ENCODE data around the gene AUTS2. TPM values are rescaled to one million over a fixed set of nuclear protein-coding genes. Genes with fewer than 3 reads are reported as not detected.

The AUTS2 gene
- total RNA-seq, 2 experiments from 2014 or later: 15.2 to 16.3 TPM

DNA sequence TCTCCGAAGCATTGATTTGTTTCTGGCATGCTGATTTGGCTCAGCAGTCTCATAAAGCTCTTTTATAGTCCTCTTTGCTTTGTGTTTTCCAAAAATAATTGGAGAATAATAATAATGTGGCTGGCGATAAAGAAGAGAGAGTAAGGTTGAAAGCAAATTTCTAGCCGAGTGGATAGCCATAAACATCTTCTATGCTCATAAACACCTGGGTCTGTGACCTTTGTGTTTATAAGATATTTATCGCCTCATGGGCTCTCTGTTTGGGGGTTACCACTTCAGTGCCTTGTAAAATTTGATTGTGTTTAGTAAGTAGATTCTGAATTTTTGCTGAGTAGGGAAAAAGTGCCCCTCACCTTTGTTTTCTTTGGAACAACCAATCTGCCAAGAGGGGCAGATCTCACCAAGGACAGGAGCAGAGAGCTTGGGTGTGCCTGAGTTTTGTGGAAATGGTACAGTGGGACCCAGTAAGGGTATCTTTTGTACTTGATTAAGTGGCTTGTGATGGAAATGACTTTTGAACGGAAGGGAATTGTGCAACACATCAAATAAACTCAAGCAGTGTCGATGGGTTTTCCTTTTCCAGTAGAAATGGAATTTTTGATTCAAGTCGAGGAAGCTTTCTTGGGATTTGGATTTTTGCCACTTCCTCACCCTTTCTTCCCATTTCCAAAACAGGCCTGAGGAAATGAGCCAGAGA lies 220.5 kb downstream of the AUTS2 start:
- Mint-ChIP-seq H3K4me3 (no peak overlapping the region), H3K9me3 (ENCODE audit: insufficient read depth) (no peaks in the 10 kb centered on the region), H3K4me1 (ENCODE audit: low read depth) (peaks cover 4% of the 10 kb centered on the region), H3K36me3 (ENCODE audit: low read depth) (no peaks in the 10 kb centered on the region), H3K27me3 (ENCODE audit: low read depth) (peaks cover 7% of the 10 kb centered on the region), H3K27ac (no peak overlapping the region)
- ATAC-seq (no peak), DNase-seq (no peak)
- ChIA-PET POLR2A (no interaction called here), CTCF (no interaction called here)

DNA sequence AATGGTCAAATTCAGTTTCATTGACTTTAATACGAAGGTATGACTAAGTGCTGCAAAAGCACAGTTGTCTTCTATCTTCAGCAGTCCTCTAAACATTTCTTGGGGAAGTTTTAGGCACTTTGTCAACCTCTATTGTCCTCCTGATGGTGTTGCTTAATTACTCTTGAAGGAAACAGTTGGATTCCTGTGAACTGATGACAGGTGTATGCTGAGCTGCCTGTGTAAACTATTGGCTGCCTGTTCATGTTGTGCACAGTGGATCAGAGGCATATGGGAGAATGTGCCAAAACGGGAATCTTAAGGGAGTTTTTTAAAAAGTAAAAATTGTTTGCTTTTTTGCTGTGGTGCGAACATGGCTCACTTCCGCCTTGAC lies 221.0 kb downstream of the AUTS2 start:
- Mint-ChIP-seq H3K27me3 (ENCODE audit: low read depth) (peaks cover 7% of the 10 kb centered on the region), H3K27ac (no peak overlapping the region), H3K36me3 (ENCODE audit: low read depth) (no peaks in the 10 kb centered on the region), H3K9me3 (ENCODE audit: insufficient read depth) (no peaks in the 10 kb centered on the region), H3K4me1 (ENCODE audit: low read depth) (peaks cover 5% of the 10 kb centered on the region), H3K4me3 (no peak overlapping the region)
- ChIA-PET CTCF (no interaction called here), POLR2A (no interaction called here)
- ATAC-seq: no peak
- no peak for DNase-seq

DNA sequence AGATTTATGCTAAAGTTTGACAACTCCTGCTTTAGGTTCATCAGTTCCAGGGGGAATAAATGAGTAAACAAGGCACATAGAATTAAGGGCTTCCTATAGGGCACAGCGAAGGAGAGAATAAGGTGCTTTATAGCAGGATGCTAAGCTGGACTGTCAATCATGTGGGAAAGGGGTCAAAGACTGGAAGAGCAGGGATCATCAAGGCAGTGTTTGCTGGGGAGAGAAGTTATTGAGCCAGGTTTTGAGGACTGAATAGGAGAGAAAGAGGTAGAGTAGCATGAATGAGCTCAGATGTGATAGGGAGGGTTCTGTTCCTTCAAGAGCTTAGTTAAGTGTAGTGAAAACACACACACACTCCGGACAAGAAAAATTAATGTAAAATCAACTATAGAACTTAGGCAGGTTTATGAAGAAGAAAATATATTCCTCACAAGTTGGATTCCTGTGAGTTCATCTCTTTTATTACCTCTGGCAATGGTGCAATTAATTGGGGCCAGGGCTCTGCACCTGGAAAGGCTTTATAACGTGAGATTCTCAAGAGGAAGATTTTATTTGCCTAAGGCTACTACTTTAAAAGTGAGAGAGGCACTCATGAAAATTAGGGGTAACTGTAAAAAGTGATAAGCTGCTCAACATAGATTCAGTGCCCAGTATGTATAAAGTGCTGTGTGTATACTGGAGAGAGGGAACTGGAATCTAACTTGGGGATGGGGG lies 222.4 kb downstream of the AUTS2 start:
- CTCF ChIA-PET: no interaction called here

DNA sequence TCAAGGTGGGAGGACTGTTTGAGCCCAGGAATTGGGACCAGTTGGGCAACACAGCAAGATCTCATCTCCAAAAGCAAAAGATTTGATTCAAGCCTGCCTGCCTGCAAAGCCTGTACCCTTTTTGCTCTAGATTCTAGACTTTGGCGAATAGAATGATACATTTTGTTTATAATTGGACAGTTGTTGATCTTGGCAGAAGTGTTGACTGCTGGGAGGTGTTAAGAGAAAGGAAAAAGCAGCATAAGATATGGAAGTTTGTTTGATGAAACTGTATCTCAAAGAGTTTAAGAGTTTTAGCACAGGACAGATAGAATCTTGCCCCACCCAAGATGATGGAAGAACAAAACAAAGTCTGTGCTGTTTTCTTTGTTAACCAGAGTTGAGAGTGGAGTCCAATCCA lies 224.1 kb downstream of the AUTS2 start:
- H3K4me1 Mint-ChIP-seq (ENCODE audit: low read depth): peaks cover 27% of the 10 kb centered on the region
- no peak for ATAC-seq
- H3K4me3 Mint-ChIP-seq: no peak overlapping the region
- H3K9me3 Mint-ChIP-seq (ENCODE audit: insufficient read depth): no peaks in the 10 kb centered on the region
- POLR2A ChIA-PET: no interaction called here
- peaks cover 7% of the 10 kb centered on the region for H3K27me3 Mint-ChIP-seq (ENCODE audit: low read depth)
- CTCF ChIA-PET: no interaction called here
- no peak overlapping the region for H3K27ac Mint-ChIP-seq
- no peaks in the 10 kb centered on the region for H3K36me3 Mint-ChIP-seq (ENCODE audit: low read depth)
- no peak for DNase-seq

More for the DNA sequence above, 222.4 kb downstream of the AUTS2 start:
- H3K4me3 Mint-ChIP-seq: no peak overlapping the region
- H3K27ac Mint-ChIP-seq: no peak overlapping the region
- no peaks in the 10 kb centered on the region for H3K9me3 Mint-ChIP-seq (ENCODE audit: insufficient read depth)
- H3K27me3 Mint-ChIP-seq (ENCODE audit: low read depth): peaks cover 7% of the 10 kb centered on the region
- POLR2A ChIA-PET: interaction anchor here (1.3 kb wide), 1 partner anchor 17 kb away, joined by 4 read pairs; no protein-coding TSS in a partner anchor
- DNase-seq: no peak
- ATAC-seq: no peak
- no peaks in the 10 kb centered on the region for H3K36me3 Mint-ChIP-seq (ENCODE audit: low read depth)
- peaks cover 16% of the 10 kb centered on the region for H3K4me1 Mint-ChIP-seq (ENCODE audit: low read depth)

DNA sequence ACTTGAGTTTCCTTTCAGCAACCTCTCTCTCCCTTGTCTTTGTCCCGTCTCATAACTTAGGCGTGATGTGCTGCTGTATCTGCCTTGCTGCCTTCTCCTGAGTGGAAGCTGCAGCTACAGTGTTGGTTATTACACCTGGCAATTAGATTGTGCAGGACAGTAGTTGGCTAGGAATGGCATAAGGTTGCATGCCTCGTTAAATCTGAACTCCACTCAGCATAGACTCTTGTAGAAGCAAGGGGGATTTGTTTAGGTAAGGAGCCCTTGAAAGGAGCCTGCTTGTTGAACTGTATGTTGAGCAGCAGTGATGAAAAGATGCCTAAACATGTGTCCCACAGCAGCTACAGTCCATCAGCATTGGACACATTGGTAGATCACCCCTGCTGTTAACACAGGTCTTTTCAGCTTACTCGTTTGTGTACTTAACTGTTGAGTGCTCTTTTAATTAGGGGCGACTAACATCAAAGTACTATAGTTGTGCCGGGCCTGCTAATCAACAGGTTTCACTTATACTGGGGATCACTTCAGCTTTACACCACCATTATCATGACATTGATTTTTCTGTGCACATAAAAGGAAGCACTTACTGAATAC lies 225.0 kb downstream of the AUTS2 start:
- no peaks in the 10 kb centered on the region for H3K9me3 Mint-ChIP-seq (ENCODE audit: insufficient read depth)
- peak overlapping the region; percentile 22 for H3K27ac Mint-ChIP-seq
- peaks cover 29% of the 10 kb centered on the region for H3K4me1 Mint-ChIP-seq (ENCODE audit: low read depth)
- ChIA-PET CTCF (no interaction called here), POLR2A (no interaction called here)
- DNase-seq: no peak
- H3K4me3 Mint-ChIP-seq: peak overlapping the region; percentile 60
- no peak for ATAC-seq
- no peaks in the 10 kb centered on the region for H3K36me3 Mint-ChIP-seq (ENCODE audit: low read depth)
- H3K27me3 Mint-ChIP-seq (ENCODE audit: low read depth): peaks cover 12% of the 10 kb centered on the region

DNA sequence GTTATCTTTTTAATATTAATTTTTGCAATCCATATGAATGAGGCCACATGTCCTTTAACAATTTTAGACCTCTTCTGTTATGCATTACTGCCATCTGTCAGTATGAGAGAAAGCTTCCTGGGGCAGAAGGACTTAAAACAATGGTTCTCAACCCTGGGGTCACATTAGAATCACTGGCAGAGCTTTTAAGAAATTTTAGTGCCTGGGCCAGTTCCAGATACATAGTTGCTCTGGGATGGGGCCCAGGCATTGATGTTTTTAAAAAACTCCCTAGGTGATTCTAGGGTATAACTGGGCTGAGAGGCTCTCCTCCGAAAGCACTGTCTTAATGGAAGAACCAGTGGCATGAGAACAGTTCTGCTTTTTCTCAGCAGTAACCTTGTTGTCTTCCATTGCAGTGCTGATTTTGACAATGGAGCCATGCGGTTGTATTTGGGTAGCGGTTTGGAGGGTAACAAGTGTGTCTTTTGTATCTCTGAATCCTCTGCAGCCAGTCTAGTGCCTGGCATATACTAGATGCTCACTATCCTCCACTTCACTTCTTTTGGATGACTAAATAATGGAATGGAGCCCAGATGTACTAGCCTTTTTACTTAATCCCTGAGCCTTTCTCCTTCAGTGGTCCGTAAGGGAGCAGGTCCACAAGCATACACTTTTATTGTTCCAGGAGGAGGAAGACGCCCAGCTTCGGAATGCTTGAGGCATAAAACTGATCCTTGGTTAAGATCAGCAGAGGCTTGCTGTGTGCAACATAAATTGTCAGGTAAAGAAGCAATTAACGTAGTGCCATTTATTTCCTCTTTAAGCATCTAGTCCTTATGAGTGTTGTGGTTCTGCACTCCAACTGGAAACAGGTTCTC lies 227.1 kb downstream of the AUTS2 start:
- H3K4me3 Mint-ChIP-seq: no peak overlapping the region
- no peak for ATAC-seq

DNA sequence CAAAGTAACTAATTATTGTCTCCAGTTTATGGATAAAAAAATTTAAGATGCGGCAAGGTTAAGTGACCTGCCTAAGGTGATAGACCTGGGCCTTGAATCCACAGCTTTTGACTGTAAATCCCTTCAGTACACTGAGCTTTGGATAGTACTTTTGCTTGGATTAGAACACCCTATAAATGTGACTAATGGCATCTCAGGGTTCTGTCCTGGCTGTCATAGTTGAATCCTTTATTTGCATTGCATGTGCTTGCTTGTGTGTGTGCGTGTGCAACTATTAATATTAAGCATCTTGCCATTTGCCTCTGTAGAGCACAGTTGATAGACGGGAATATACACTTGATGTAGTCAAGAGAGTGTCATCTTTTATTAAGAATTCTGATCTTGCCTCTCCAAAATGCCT lies 228.0 kb downstream of the AUTS2 start:
- Mint-ChIP-seq H3K27me3 (ENCODE audit: low read depth) (peaks cover 13% of the 10 kb centered on the region), H3K4me3 (no peak overlapping the region), H3K36me3 (ENCODE audit: low read depth) (no peaks in the 10 kb centered on the region), H3K27ac (no peak overlapping the region), H3K9me3 (ENCODE audit: insufficient read depth) (no peaks in the 10 kb centered on the region), H3K4me1 (ENCODE audit: low read depth) (peaks cover 29% of the 10 kb centered on the region)
- ChIA-PET CTCF (no interaction called here), POLR2A (no interaction called here)
- no peak for DNase-seq
- no peak for ATAC-seq

More for the DNA sequence above, 227.1 kb downstream of the AUTS2 start:
- Mint-ChIP-seq H3K9me3 (ENCODE audit: insufficient read depth) (no peaks in the 10 kb centered on the region), H3K27me3 (ENCODE audit: low read depth) (peaks cover 16% of the 10 kb centered on the region), H3K4me1 (ENCODE audit: low read depth) (peaks cover 29% of the 10 kb centered on the region), H3K27ac (no peak overlapping the region), H3K36me3 (ENCODE audit: low read depth) (no peaks in the 10 kb centered on the region)
- no peak for DNase-seq
- POLR2A ChIA-PET: no interaction called here
- CTCF ChIA-PET: no interaction called here

DNA sequence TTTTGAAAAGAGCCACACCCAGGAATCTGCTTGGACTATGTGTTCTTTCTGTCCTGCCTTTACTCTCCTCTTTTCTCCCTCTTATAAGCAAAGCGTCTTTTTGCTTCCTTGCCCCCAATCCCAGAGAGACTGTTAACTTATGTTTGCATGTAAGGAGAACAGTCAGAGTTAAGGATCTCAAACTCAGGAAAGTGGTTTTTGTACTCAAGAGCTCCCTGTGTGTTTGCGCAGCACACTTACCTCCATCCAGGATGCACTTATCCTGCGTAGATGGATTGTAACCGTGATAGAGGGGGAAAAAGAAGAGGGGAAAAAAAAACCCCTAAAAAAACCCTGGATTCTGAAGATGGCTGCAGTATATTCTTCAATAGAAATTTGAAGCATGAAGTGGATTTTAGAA lies 228.9 kb downstream of the AUTS2 start:
- Mint-ChIP-seq H3K27ac (no peak overlapping the region), H3K36me3 (ENCODE audit: low read depth) (no peaks in the 10 kb centered on the region), H3K9me3 (ENCODE audit: insufficient read depth) (no peaks in the 10 kb centered on the region), H3K27me3 (ENCODE audit: low read depth) (peaks cover 11% of the 10 kb centered on the region), H3K4me3 (no peak overlapping the region), H3K4me1 (ENCODE audit: low read depth) (peaks cover 29% of the 10 kb centered on the region)
- ATAC-seq (no peak), DNase-seq (no peak)
- CTCF ChIA-PET: no interaction called here
- POLR2A ChIA-PET: no interaction called here

DNA sequence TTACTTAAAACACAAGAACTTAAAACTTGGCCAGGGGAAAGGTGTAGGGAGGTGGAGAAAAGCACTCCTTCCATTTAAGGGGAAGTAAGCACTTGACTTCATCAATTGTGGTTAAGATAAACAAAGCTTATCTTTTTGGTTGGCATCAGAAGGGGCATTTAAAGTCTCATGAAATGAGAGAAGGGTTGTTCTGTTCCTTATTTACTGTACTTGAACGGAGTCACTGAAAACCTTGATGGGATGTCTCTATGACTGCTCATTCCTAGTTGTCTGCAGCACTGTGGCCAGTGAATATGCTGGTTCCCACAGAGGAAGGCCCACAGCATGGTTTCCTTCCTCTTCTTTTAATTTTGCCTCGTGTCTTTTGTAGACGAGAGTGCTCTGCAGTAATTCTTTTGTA lies 229.3 kb downstream of the AUTS2 start:
- CTCF ChIA-PET: no interaction called here
- POLR2A ChIA-PET: no interaction called here
- H3K4me1 Mint-ChIP-seq (ENCODE audit: low read depth): peaks cover 29% of the 10 kb centered on the region
- ATAC-seq (no peak), DNase-seq (no peak)
- H3K36me3 Mint-ChIP-seq (ENCODE audit: low read depth): no peaks in the 10 kb centered on the region
- peaks cover 11% of the 10 kb centered on the region for H3K27me3 Mint-ChIP-seq (ENCODE audit: low read depth)
- no peaks in the 10 kb centered on the region for H3K9me3 Mint-ChIP-seq (ENCODE audit: insufficient read depth)
- no peak overlapping the region for H3K4me3 Mint-ChIP-seq
- no peak overlapping the region for H3K27ac Mint-ChIP-seq

DNA sequence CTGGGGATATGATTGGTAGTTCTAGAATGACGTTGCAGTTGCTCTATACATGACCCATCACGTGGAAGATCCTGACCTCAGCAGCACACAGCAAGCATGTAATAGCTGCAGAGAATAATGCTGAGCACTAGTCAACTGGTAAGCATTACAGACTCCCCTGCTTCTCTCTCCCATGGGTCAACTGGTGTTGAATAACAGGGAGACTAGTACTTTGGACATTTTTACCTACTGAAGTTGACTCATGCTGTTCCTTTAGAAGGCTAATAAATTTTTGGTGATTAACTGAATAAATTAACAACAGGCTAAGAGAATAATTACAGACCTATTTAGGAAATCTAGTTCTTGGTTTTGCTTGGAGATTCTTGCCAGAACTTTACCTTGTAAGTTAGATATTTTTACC lies 234.1 kb downstream of the AUTS2 start:
- H3K4me3 Mint-ChIP-seq: no peak overlapping the region
- CTCF ChIA-PET: no interaction called here
- POLR2A ChIA-PET: no interaction called here
- peaks cover 15% of the 10 kb centered on the region for H3K27me3 Mint-ChIP-seq (ENCODE audit: low read depth)
- DNase-seq: no peak
- no peak for ATAC-seq
- H3K27ac Mint-ChIP-seq: no peak overlapping the region
- peaks cover 2% of the 10 kb centered on the region for H3K4me1 Mint-ChIP-seq (ENCODE audit: low read depth)
- H3K9me3 Mint-ChIP-seq (ENCODE audit: insufficient read depth): no peaks in the 10 kb centered on the region
- H3K36me3 Mint-ChIP-seq (ENCODE audit: low read depth): no peaks in the 10 kb centered on the region

DNA sequence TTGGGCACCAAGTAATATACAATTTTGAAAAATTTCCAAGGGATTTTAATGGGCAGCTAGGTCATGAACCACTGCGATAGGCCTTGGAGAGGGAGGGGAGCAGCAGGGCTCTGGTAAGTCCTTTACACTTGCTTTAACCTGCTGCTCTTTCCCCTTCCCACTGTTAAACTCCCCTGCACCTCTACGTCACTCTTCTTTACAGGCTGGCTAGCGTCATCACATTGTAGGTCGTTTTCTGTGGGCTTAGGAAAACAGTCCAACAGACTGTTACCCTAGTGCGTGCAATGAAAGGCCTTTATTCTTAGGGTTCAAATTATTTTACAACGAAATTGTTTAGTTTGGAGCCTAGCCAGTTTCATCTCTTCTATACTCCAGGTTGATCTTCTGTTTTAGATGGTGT lies 235.7 kb downstream of the AUTS2 start:
- no peak for DNase-seq
- H3K27me3 Mint-ChIP-seq (ENCODE audit: low read depth): peaks cover 14% of the 10 kb centered on the region
- ChIA-PET CTCF (no interaction called here), POLR2A (no interaction called here)
- ATAC-seq: no peak
- H3K4me3 Mint-ChIP-seq: no peak overlapping the region
- no peaks in the 10 kb centered on the region for H3K9me3 Mint-ChIP-seq (ENCODE audit: insufficient read depth)
- no peaks in the 10 kb centered on the region for H3K4me1 Mint-ChIP-seq (ENCODE audit: low read depth)
- no peaks in the 10 kb centered on the region for H3K36me3 Mint-ChIP-seq (ENCODE audit: low read depth)
- no peak overlapping the region for H3K27ac Mint-ChIP-seq

DNA sequence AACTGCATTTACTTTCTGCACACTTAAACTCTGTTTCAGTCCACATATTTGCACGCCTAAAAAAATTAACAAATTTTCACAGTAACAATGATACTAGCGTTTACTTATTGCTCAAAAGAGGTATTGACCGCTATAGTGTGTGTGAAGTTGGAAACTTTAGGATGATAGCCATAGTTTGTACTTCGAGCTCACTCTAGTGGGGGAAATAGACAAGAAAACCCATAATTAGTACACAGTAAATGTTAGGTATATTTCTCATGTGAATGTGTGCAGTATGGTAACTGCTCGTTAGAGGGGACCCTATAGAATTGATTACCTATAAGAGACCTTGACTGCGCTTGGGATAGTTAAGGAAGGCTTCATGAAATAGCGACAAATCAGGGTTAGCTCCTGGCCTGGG lies 238.4 kb downstream of the AUTS2 start:
- ChIA-PET CTCF (no interaction called here), POLR2A (no interaction called here)
- ATAC-seq (no peak), DNase-seq (no peak)
- H3K36me3 Mint-ChIP-seq (ENCODE audit: low read depth): no peaks in the 10 kb centered on the region
- H3K27ac Mint-ChIP-seq: no peak overlapping the region
- H3K27me3 Mint-ChIP-seq (ENCODE audit: low read depth): peaks cover 23% of the 10 kb centered on the region
- H3K4me3 Mint-ChIP-seq: no peak overlapping the region
- H3K4me1 Mint-ChIP-seq (ENCODE audit: low read depth): no peaks in the 10 kb centered on the region
- H3K9me3 Mint-ChIP-seq (ENCODE audit: insufficient read depth): no peaks in the 10 kb centered on the region

Data from activated CD8-positive, alpha-beta T cell treated with anti-CD3 and anti-CD28 coated beads, Interleukin-2, amount 10 ng/mL, durations not matched to agents 7 days and 5 days (primary cell).